Measurements from ENCODE around the gene NID2. TPM values are rescaled to one million over a fixed set of nuclear protein-coding genes. Genes with fewer than 3 reads are reported as not detected.

NID2 gene
- 10 to 100 TPM; 18.8 to 28.7 TPM for total RNA-seq

GRCh38 chr14:52068615-52069306, at the start of gene NID2:
Gene NID2, minus strand, starts transcription at chr14:52069059. Its CDS starts 65 bp downstream, at chr14:52068994.
- peak; percentile 86 for DNase-seq
- H3K9me3 ChIP-seq: no peaks in the 10 kb centered on the region
- peak within 1 kb of the TSS; percentile 45 for H3K27ac ChIP-seq
- peak within 1 kb of the TSS; percentile 73 to 87 for H3K9ac ChIP-seq (ENCODE audit: low read depth in 2 of 2, low read length in 2 of 2)
- H3K4me3 ChIP-seq: peak within 1 kb of the TSS; percentile 56
- H3K36me3 ChIP-seq: no peaks in the 10 kb centered on the region
- TF ChIP-seq CTCF (IDR thresholded peaks at IDR 0.05): no peak
- peaks cover 4% of the 10 kb centered on the region for H3K4me1 ChIP-seq
- intact Hi-C loops (cut with DNase I): no loop called here
- H3K27me3 ChIP-seq: peaks cover 7% of the 10 kb centered on the region

GRCh38 chr14:52117111-52117832, 48.4 kb upstream of the NID2 start:
- no peak for TF ChIP-seq CTCF (IDR thresholded peaks at IDR 0.05)
- Histone ChIP-seq H3K27me3 (no peaks in the 10 kb centered on the region), H3K4me1 (no peaks in the 10 kb centered on the region), H3K4me3 (no peak overlapping the region), H3K36me3 (no peaks in the 10 kb centered on the region), H3K9ac (ENCODE audit: low read depth in 2 of 2, low read length in 2 of 2) (no peak overlapping the region), H3K9me3 (no peaks in the 10 kb centered on the region), H3K27ac (no peak overlapping the region)
- DNase-seq: no peak
- intact Hi-C loops (cut with DNase I): no loop called here

- intact Hi-C loops (cut with DNase I): no loop called here
- TF ChIP-seq CTCF (IDR thresholded peaks at IDR 0.05): no peak
- no peak overlapping the region for H3K4me3 ChIP-seq
Observed at GRCh38 chr14:52115286-52115685, 46.4 kb upstream of the NID2 start.

GRCh38 chr14:52112336-52113018, 43.6 kb upstream of the NID2 start:
- H3K4me1 ChIP-seq: no peaks in the 10 kb centered on the region
- H3K9me3 ChIP-seq: no peaks in the 10 kb centered on the region
- H3K27ac ChIP-seq: no peak overlapping the region
- no peaks in the 10 kb centered on the region for H3K36me3 ChIP-seq
- no peaks in the 10 kb centered on the region for H3K27me3 ChIP-seq
- intact Hi-C loops (cut with DNase I): no loop called here
- H3K9ac ChIP-seq (ENCODE audit: low read depth in 2 of 2, low read length in 2 of 2): no peak overlapping the region
- TF ChIP-seq CTCF (IDR thresholded peaks at IDR 0.05): no peak
- no peak for DNase-seq
- no peak overlapping the region for H3K4me3 ChIP-seq

More at GRCh38 chr14:52115286-52115685, 46.4 kb upstream of the NID2 start:
- Histone ChIP-seq H3K36me3 (no peaks in the 10 kb centered on the region), H3K4me1 (no peaks in the 10 kb centered on the region), H3K27me3 (no peaks in the 10 kb centered on the region), H3K27ac (no peak overlapping the region), H3K9ac (ENCODE audit: low read depth in 2 of 2, low read length in 2 of 2) (no peak overlapping the region), H3K9me3 (no peaks in the 10 kb centered on the region)
- no peak for DNase-seq

GRCh38 chr14:52111583-52111982, 42.7 kb upstream of the NID2 start:
- H3K4me3 ChIP-seq: no peak overlapping the region
- no peaks in the 10 kb centered on the region for H3K36me3 ChIP-seq
- DNase-seq: no peak
- H3K27me3 ChIP-seq: no peaks in the 10 kb centered on the region
- intact Hi-C loops (cut with DNase I): no loop called here
- H3K9me3 ChIP-seq: no peaks in the 10 kb centered on the region
- TF ChIP-seq CTCF (IDR thresholded peaks at IDR 0.05): no peak
- no peak overlapping the region for H3K27ac ChIP-seq
- H3K4me1 ChIP-seq: no peaks in the 10 kb centered on the region
- H3K9ac ChIP-seq (ENCODE audit: low read depth in 2 of 2, low read length in 2 of 2): no peak overlapping the region
